IMR-90 (cell line): ENCODE data around the gene PAPSS2. TPM values are rescaled to one million over a fixed set of nuclear protein-coding genes. Genes with fewer than 3 reads are reported as not detected.

Source experiments
- ATAC-seq: fragments of 200-7000 bp; cut with Tn5 transposase; 2 replicates; pipeline ENCODE4 v1.9.1; 2020; ENCODE audit warnings: low read depth, mild to moderate bottlenecking, moderate library complexity
- BruUV-seq: library from RNA; stranded (reverse); fragments of 400-500 nt; replicated peaks from 2 replicates; lab custom pipeline; 2021; lab: Mats Ljungman, UMichigan
- CTCF ChIA-PET: fragments of 300-600 bp; formaldehyde crosslinking; extraction: SDS; loops from one replicate; lab custom pipeline; 2021; ENCODE audit warnings: antibody characterized with exemption; lab: Yijun Ruan, JAX
- POLR2A ChIA-PET: fragments of 300-600 bp; sonication (Branson Sonifier 250); formaldehyde crosslinking; loops from one replicate; lab custom pipeline; 2022; ENCODE audit warnings: antibody characterized with exemption; ENCODE audit not compliant: unreplicated experiment; lab: Charles Lee
- DNase-seq: peaks from one replicate; pipeline ENCODE4 v3.0.0; 2013
- H2AFZ ChIP-seq: replicated peaks from 2 replicates; pipeline ENCODE3; 2013; ENCODE audit warnings: low read length, mild to moderate bottlenecking; ENCODE audit not compliant: poor library complexity
- H2AK5ac ChIP-seq: 2 replicates; pipeline ENCODE4 v1.6.1; 2013; ENCODE audit warnings: low read depth, low read length, inconsistent platforms
- H2AK9ac ChIP-seq: replicated peaks from 2 replicates; pipeline ENCODE3; 2013; ENCODE audit warnings: mild to moderate bottlenecking, low read depth, low read length, moderate library complexity; ENCODE audit not compliant: poor library complexity
- H2BK120ac ChIP-seq: 2 replicates; pipeline ENCODE4 v1.6.1; 2013; ENCODE audit warnings: low read depth, low read length, inconsistent platforms
- H2BK15ac ChIP-seq: 3 replicates; pipeline ENCODE4 v1.6.1; 2013; ENCODE audit warnings: low read depth, low read length, inconsistent platforms
- H2BK20ac ChIP-seq: 2 replicates; pipeline ENCODE4 v1.6.1; 2013; ENCODE audit warnings: low read depth, mild to moderate bottlenecking, inconsistent platforms, low read length, moderate library complexity
- H2BK5ac ChIP-seq: 2 replicates; pipeline ENCODE4 v1.6.1; 2013; ENCODE audit warnings: mild to moderate bottlenecking, low read depth, low read length, inconsistent platforms; ENCODE audit not compliant: poor library complexity, severe bottlenecking
- H3K14ac ChIP-seq: replicated peaks from 2 replicates; pipeline ENCODE4 v1.6.1; 2013; ENCODE audit warnings: low read depth, low read length, inconsistent platforms
- H3K18ac ChIP-seq: 2 replicates; pipeline ENCODE4 v1.6.1; 2013; ENCODE audit warnings: low read depth, low read length, control low read depth
- H3K23ac ChIP-seq: 2 replicates; pipeline ENCODE4 v1.6.1; 2013; ENCODE audit warnings: low read depth, low read length, inconsistent platforms
- H3K27ac ChIP-seq: 2 replicates; pipeline ENCODE4 v1.5.1; 2013; ENCODE audit warnings: mild to moderate bottlenecking, control low read depth, low read length; ENCODE audit not compliant: insufficient read depth
- H3K27me3 ChIP-seq: 2 replicates; pipeline ENCODE4 v1.6.1; 2013; ENCODE audit warnings: low read length; ENCODE audit not compliant: control insufficient read depth, insufficient read depth
- H3K36me3 ChIP-seq: 2 replicates; pipeline ENCODE4 v1.6.1; 2013; ENCODE audit warnings: low read length, mixed read lengths; ENCODE audit not compliant: control insufficient read depth, insufficient read depth
- H3K4ac ChIP-seq: 2 replicates; pipeline ENCODE4 v1.6.1; 2013; ENCODE audit warnings: low read depth, low read length, inconsistent platforms
- H3K4me1 ChIP-seq: 2 replicates; pipeline ENCODE4 v1.6.1; 2013; ENCODE audit warnings: low read length, mixed read lengths; ENCODE audit not compliant: control insufficient read depth, insufficient read depth
- H3K4me2 ChIP-seq: 2 replicates; pipeline ENCODE4 v1.6.1; 2013; ENCODE audit warnings: low read depth, mild to moderate bottlenecking, control low read depth, low read length, moderate library complexity
- H3K4me3 ChIP-seq: 2 replicates; pipeline ENCODE4 v1.5.1; 2013; ENCODE audit warnings: low read depth, mild to moderate bottlenecking, control low read depth, low read length, moderate library complexity; ENCODE audit not compliant: insufficient read depth
- H3K56ac ChIP-seq: 2 replicates; pipeline ENCODE4 v1.6.1; 2013; ENCODE audit warnings: low read length, inconsistent platforms; ENCODE audit not compliant: insufficient read depth; ENCODE audit errors: extremely low read depth
- H3K79me1 ChIP-seq, 2 experiments: 2 replicates each; pipeline ENCODE4 v1.6.1; 2013; ENCODE audit warnings: low read length in 2 of 2, inconsistent platforms in 1 of 2, low read depth in 1 of 2
- H3K9ac ChIP-seq: 2 replicates; pipeline ENCODE4 v1.6.1; 2013; ENCODE audit warnings: low read depth, low read length, control low read depth
- H3K9me1 ChIP-seq: 2 replicates; pipeline ENCODE4 v1.6.1; 2013; ENCODE audit warnings: low read length, inconsistent platforms; ENCODE audit not compliant: insufficient read depth
- H3K9me3 ChIP-seq: 2 replicates; pipeline ENCODE4 v1.6.1; 2013; ENCODE audit warnings: low read length; ENCODE audit not compliant: control insufficient read depth, insufficient read depth
- H4K20me1 ChIP-seq: 2 replicates; pipeline ENCODE4 v1.6.1; 2013; ENCODE audit warnings: low read length, inconsistent platforms; ENCODE audit not compliant: insufficient read depth
- H4K5ac ChIP-seq: 2 replicates; pipeline ENCODE4 v1.6.1; 2013; ENCODE audit warnings: mild to moderate bottlenecking, low read depth, low read length, control low read depth
- H4K8ac ChIP-seq, 2 experiments: 2 replicates each; pipeline ENCODE4 v1.6.1; 2013; ENCODE audit warnings: low read depth in 2 of 2, low read length in 2 of 2, control low read depth in 1 of 2, inconsistent platforms in 1 of 2
- H4K91ac ChIP-seq: 2 replicates; pipeline ENCODE4 v1.6.1; 2013; ENCODE audit warnings: low read depth, low read length, inconsistent platforms; ENCODE audit not compliant: insufficient read depth
- POLR2A ChIP-seq: IDR thresholded peaks from 2 replicates; pipeline ENCODE4 v1.6.1; 2012; ENCODE audit warnings: mild to moderate bottlenecking, low read depth, low read length
- RCOR1 ChIP-seq: IDR thresholded peaks from 2 replicates; pipeline ENCODE4 v1.6.1; 2012; ENCODE audit warnings: mild to moderate bottlenecking, low read length, improper control_type of control experiment; ENCODE audit not compliant: insufficient replicate concordance
- RFX5 ChIP-seq: IDR thresholded peaks from 2 replicates; pipeline ENCODE4 v1.8.0; 2012; ENCODE audit warnings: low read depth, mild to moderate bottlenecking, low read length, moderate library complexity
- WGBS, 2 experiments: methylation state at CpG; one replicate each; pipeline versions ENCODE4 v1.1.5 to v1.1.7; 2013; ENCODE audit warnings: missing lambda C conversion rate in 2 of 2; ENCODE audit not compliant: insufficient read length in 1 of 2; ENCODE audit errors: extremely low coverage in 2 of 2; 5-methylcytosine and 5-hydroxymethylcytosine counted together
- dilution Hi-C: fragments of 300-500 bp; cut with HindIII; formaldehyde crosslinking; loops from one replicate; pipeline ENCODE4 v1.14.3; 2018; ENCODE audit warnings: low sequenced_read_pairs; ENCODE audit not compliant: unreplicated experiment
- in situ Hi-C: fragments of 300-500 bp; cut with MboI; formaldehyde crosslinking; loops from 3 replicates; pipeline ENCODE4 v1.14.3; 2019; ENCODE audit warnings: low sequenced_read_pairs, inconsistent platforms, mixed read lengths
- intact Hi-C: fragments of 100-400 bp; cut with micrococcal nuclease; formaldehyde crosslinking; loops from 2 replicates; pipeline ENCODE4 v1.10.0; 2022
- polyA plus RNA-seq, 3 experiments: library from polyadenylated mRNA; depleted of rRNA; stranded (reverse); fragments of >200 nt; gene quantifications; 2 replicates each; pipeline ENCODE4 v1.2.3, GENCODE V29; 2012; ENCODE audit warnings: low replicate concordance in 1 of 3
- total RNA-seq: library from RNA; depleted of rRNA; stranded (reverse); fragments of >200 nt; gene quantifications from 2 replicates; pipeline ENCODE4 v1.2.3, GENCODE V29; 2012
- TF ChIP-seq, protein P1 (sequence below): fragments of 150-350 bp; IDR thresholded peaks from 2 replicates; pipeline ENCODE4 v1.6.1; 2017; ENCODE audit warnings: mild to moderate bottlenecking, antibody characterized with exemption, low read length, low read depth

PAPSS2 gene
- total and polyA plus RNA-seq, 2 of the 4 experiments (the other 2 are of a cell fraction): 55.0 to 63.3 TPM

DNA sequence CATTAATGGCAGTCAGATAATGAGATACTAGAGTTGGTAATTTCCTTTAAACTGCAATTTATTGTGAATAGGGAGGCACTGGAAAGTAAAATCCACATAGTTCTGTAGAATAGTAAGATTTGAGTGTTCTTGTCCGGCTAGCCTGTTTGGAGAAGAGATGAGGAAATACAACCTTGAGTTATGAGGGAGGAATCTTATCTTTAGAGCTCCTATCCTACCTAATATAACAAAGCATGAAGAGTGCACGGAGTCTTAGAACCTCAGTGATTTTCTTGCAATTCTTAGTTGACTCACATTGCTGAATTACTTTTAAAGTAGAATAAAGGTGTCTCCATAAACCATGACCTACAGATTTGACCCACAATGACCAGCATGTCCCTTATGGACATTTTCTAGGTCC is 84.9 kb downstream of the PAPSS2 start:
- H3K27me3 ChIP-seq: no peaks in the 10 kb centered on the region
- no peak overlapping the region for H4K5ac ChIP-seq
- no peak overlapping the region for H3K23ac ChIP-seq
- no peaks in the 10 kb centered on the region for H3K9me1 ChIP-seq
- BruUV-seq: no TSS peak
- H2BK15ac ChIP-seq: no peak overlapping the region
- H3K36me3 ChIP-seq: peaks cover 21% of the 10 kb centered on the region
- no peaks in the 10 kb centered on the region for H3K9me3 ChIP-seq
- no peak overlapping the region for H4K8ac ChIP-seq
- no peak overlapping the region for H3K9ac ChIP-seq
- H2BK20ac ChIP-seq: no peak overlapping the region
- H3K79me1 ChIP-seq: no peaks in the 10 kb centered on the region; a peak in 1 of 4 replicates
- TF ChIP-seq, protein P1, sequence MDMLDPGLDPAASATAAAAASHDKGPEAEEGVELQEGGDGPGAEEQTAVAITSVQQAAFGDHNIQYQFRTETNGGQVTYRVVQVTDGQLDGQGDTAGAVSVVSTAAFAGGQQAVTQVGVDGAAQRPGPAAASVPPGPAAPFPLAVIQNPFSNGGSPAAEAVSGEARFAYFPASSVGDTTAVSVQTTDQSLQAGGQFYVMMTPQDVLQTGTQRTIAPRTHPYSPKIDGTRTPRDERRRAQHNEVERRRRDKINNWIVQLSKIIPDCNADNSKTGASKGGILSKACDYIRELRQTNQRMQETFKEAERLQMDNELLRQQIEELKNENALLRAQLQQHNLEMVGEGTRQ: no peak
- no peak for TF ChIP-seq RFX5
- no peak for TF ChIP-seq POLR2A
- no peak for TF ChIP-seq RCOR1
- H2AFZ ChIP-seq: no peak overlapping the region
- H3K18ac ChIP-seq: no peak overlapping the region
- no peak overlapping the region for H2AK9ac ChIP-seq
- in situ Hi-C loops (no loop called here), intact Hi-C loops (no loop called here), dilution Hi-C loops (no loop called here)
- DNase-seq (no peak), ATAC-seq (no peak)
- H2AK5ac ChIP-seq: no peak overlapping the region
- no peak overlapping the region for H3K14ac ChIP-seq
- H2BK5ac ChIP-seq: no peak overlapping the region
- no peak overlapping the region for H4K91ac ChIP-seq
- H3K56ac ChIP-seq: no peak overlapping the region
- H3K4ac ChIP-seq: no peak overlapping the region
- no CpG with 5 or more reads among the region's 2 CpGs for WGBS, 2 experiments
- no peak overlapping the region for H3K27ac ChIP-seq
- H3K4me3 ChIP-seq: no peak overlapping the region
- no peaks in the 10 kb centered on the region for H4K20me1 ChIP-seq
- ChIA-PET POLR2A (no interaction called here), CTCF (interaction anchor here (0.6 kb wide), 1 partner anchor 1385 kb away, joined by 4 read pairs; no protein-coding TSS in a partner anchor)
- H3K4me1 ChIP-seq: no peaks in the 10 kb centered on the region
- H3K4me2 ChIP-seq: no peak overlapping the region
- H2BK120ac ChIP-seq: no peak overlapping the region
